Measurements from ENCODE around the gene ETS1. TPM values are rescaled to one million over a fixed set of nuclear protein-coding genes. Genes with fewer than 3 reads are reported as not detected.

The ETS1 gene
- total and polyA plus RNA-seq, 2 experiments from 2014 or later, result 25.6 to 52.6 TPM

GRCh38 chr11:128478305-128478704, 109.1 kb downstream of the ETS1 start:
- no peak overlapping the region for H2AFZ ChIP-seq
- H3K4me2 ChIP-seq, result no peak overlapping the region
- no peak overlapping the region for H3K4me3 Mint-ChIP-seq
- H4K20me1 ChIP-seq (replicated peaks; ENCODE audit: insufficient read depth), result peaks cover 15% of the 10 kb centered on the region
- no peaks in the 10 kb centered on the region for H3F3A ChIP-seq (replicated peaks; ENCODE audit: low read depth)
- ATAC-seq (no peak), DNase-seq (ENCODE audit: low spot score) (no peak)
- no peak for TF ChIP-seq CREB1 (CRISPR knock-in tag; IDR thresholded peaks at IDR 0.05; ENCODE audit: low read depth)
- TF ChIP-seq STAT1 (IDR thresholded peaks at IDR 0.05; ENCODE audit: unreplicated experiment), result no peak
- TF ChIP-seq ZNF331 (CRISPR knock-in tag; IDR thresholded peaks at IDR 0.05; ENCODE audit: low read depth), result no peak
- TF ChIP-seq ZNF114 (CRISPR knock-in tag; IDR thresholded peaks at IDR 0.05), result no peak
- no peak for TF ChIP-seq EZH2phosphoT487 (IDR thresholded peaks at IDR 0.05; ENCODE audit: unreplicated experiment)
- no peak for TF ChIP-seq CTCF (conservative IDR thresholded peaks at IDR 0.05; ENCODE audit: low read depth in 2 of 2)
- no peak for TF ChIP-seq JUNB (IDR thresholded peaks at IDR 0.05; ENCODE audit: unreplicated experiment)
- no peak for TF ChIP-seq EZH2 (IDR thresholded peaks at IDR 0.05; ENCODE audit: low read depth, unreplicated experiment)
- no peak for TF ChIP-seq ETS1 (IDR thresholded peaks at IDR 0.05)
- no peak for TF ChIP-seq NANOG (IDR thresholded peaks at IDR 0.05; ENCODE audit: borderline replicate concordance)
- TF ChIP-seq REST (IDR thresholded peaks at IDR 0.05; ENCODE audit: unreplicated experiment), result no peak
- no peak for TF ChIP-seq ZNF462 (CRISPR knock-in tag; IDR thresholded peaks at IDR 0.05)
- TF ChIP-seq POLR2AphosphoS5 (IDR thresholded peaks at IDR 0.05; ENCODE audit: low read depth), result no peak
- peaks cover 11% of the 10 kb centered on the region; the same call in 1 of the 2 replicates for H3K36me3 ChIP-seq (ENCODE audit: insufficient read depth)
- no peaks in the 10 kb centered on the region for H3K27me3 Mint-ChIP-seq (ENCODE audit: insufficient read depth, low read depth, poor library complexity)
- H3K27me3 ChIP-seq (ENCODE audit: insufficient read depth), result no peaks in the 10 kb centered on the region
- no peak overlapping the region for H3K27ac Mint-ChIP-seq
- H3K4me1 ChIP-seq (ENCODE audit: insufficient read depth), result no peaks in the 10 kb centered on the region
- H3K36me3 Mint-ChIP-seq (ENCODE audit: low read depth), result peaks cover 10% of the 10 kb centered on the region; the same call in 2 of the 3 replicates
- peaks cover 7% of the 10 kb centered on the region; the same call in 2 of the 3 replicates for H3K4me1 Mint-ChIP-seq
- H3K9me2 ChIP-seq (ENCODE audit: insufficient read depth), result no peaks in the 10 kb centered on the region
- H3K27ac ChIP-seq (ENCODE audit: low read depth), result no peak overlapping the region
- H3K4me3 ChIP-seq, result no peak overlapping the region
- no peaks in the 10 kb centered on the region for H3K9me3 Mint-ChIP-seq
- H3K79me2 ChIP-seq (replicated peaks; ENCODE audit: insufficient read depth), result peaks cover 7% of the 10 kb centered on the region; the same call in 1 of the 2 replicates
